Activated CD4-positive, alpha-beta T cell treated with anti-CD3 and anti-CD28 coated beads, Interleukin-2, amount 10 ng/mL, durations not matched to agents 24 days and 14 days (primary cell): ENCODE results near the gene PYGO1. TPM values are rescaled to one million over a fixed set of nuclear protein-coding genes. Genes with fewer than 3 reads are reported as not detected.

ENCODE experiments used
- DNase-seq: peaks from one replicate; pipeline ENCODE4 v3.0.0; 2022
- H3K27ac Mint-ChIP-seq: one replicate; pipeline ENCODE4 v1.8.0; 2022; ENCODE audit warnings: mild to moderate bottlenecking, mixed read lengths
- H3K27me3 Mint-ChIP-seq: one replicate; pipeline ENCODE4 v1.8.0; 2022; ENCODE audit warnings: mixed read lengths
- H3K36me3 Mint-ChIP-seq: one replicate; pipeline ENCODE4 v1.8.0; 2022; ENCODE audit warnings: low read depth, mild to moderate bottlenecking, mixed read lengths
- H3K4me1 Mint-ChIP-seq: one replicate; pipeline ENCODE4 v1.8.0; 2021; ENCODE audit warnings: mixed read lengths
- H3K4me3 Mint-ChIP-seq: one replicate; pipeline ENCODE4 v1.8.0; 2022; ENCODE audit warnings: mild to moderate bottlenecking, moderate library complexity, mixed read lengths
- H3K9me3 Mint-ChIP-seq: one replicate; pipeline ENCODE4 v1.8.0; 2021; ENCODE audit warnings: mixed read lengths
- intact Hi-C: fragments of 100-400 bp; cut with micrococcal nuclease; formaldehyde crosslinking; loops from one replicate; pipeline ENCODE4 v1.15.1; 2023
- total RNA-seq: library from RNA; stranded (reverse); gene quantifications from 2 replicates; pipeline ENCODE4 v1.2.3, GENCODE V29; 2022

PYGO1 gene
- total RNA-seq, 1 donor from 2014 or later = not detected

DNA sequence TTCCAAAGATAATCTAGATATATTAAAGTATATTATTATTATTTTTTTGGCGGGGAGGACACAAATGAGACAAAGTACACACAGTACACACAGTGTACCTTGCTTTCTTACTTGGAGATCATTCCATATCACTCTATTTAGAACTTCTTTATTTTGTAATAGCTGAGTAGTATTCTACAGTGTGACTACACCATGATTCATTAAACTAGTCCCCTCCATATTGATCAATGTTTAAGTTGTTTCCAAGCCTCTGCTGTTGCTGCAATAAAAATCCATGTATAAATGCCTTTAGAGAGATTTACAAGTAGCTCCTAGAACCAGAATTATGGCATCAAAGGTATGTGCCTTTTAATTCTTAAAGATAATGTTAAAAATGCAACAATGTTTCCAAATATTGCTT is 38.8 kb downstream of the PYGO1 start:
- intact Hi-C loops = no loop called here
- Mint-ChIP-seq H3K27me3 (peaks cover 10% of the 10 kb centered on the region), H3K4me1 (no peaks in the 10 kb centered on the region), H3K36me3 (no peaks in the 10 kb centered on the region), H3K4me3 (no peak overlapping the region), H3K9me3 (peaks cover under 1% of the 10 kb centered on the region), H3K27ac (no peak overlapping the region)
- DNase-seq = no peak

DNA sequence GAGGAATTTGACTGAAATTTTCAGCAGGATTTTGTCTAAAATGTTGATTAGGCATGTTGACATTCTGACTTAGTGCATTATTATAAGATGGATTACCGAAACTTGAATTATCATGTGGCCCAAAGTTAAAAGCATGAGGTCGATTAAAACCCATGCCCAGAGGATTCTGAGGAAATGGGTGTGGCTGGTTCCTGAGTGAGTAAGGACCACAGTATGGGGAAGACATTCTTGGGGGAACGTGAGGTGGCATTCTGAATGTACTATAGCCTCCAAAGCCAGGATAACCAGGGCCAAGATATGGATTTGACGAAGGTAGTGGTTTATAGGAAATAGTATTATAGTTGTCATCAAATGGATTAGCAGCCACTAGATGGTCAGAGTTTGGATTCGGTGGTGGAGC is 41.4 kb downstream of the PYGO1 start:
- intact Hi-C loops = no loop called here
- no peak for DNase-seq
- Mint-ChIP-seq H3K36me3 (no peaks in the 10 kb centered on the region), H3K4me1 (no peaks in the 10 kb centered on the region), H3K9me3 (no peaks in the 10 kb centered on the region), H3K27ac (no peak overlapping the region), H3K4me3 (no peak overlapping the region), H3K27me3 (peaks cover 18% of the 10 kb centered on the region)

DNA sequence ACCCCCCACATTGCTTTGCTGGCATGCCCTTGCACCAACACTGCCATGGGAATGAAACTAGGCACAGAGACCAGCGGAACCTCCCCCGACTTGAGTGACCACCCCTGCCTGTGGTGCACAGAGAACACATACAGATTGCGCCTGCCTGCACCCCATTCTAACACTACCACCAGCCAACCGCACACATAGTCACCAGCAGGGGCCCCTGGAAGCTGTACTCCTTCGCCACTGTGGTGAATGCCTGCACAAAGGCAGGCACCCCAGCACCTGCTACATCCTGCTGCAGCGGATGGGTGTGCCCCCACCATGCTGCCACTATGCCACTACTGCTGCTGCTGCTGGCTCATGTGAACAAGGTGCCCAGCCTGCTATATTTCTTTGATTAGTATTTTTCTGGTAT is 52.7 kb downstream of the PYGO1 start:
- Mint-ChIP-seq H3K4me3 (no peak overlapping the region), H3K27me3 (peaks cover 11% of the 10 kb centered on the region), H3K9me3 (no peaks in the 10 kb centered on the region), H3K4me1 (no peaks in the 10 kb centered on the region), H3K27ac (no peak overlapping the region), H3K36me3 (no peaks in the 10 kb centered on the region)
- no peak for DNase-seq
- intact Hi-C loops = no loop called here

DNA sequence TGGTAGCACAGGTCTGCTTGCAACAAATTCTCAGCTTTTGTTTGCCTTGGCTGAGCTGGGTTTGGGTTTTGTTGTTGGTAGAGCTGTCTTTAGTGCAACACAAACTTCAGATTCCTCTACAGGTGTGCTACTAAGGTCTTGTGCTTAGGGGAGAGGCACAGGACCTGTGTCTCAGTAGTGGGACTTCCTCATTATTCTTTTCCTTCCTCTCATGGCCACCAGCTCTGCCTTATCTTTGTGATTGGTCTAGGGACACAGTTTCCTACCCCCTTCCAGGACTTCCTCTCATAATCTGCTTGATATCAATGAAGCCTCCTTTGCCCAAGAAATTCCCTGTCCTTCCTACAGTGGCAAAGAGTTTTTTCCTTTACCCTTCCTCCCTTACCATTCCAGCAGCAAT is 55.2 kb downstream of the PYGO1 start:
- intact Hi-C loops = no loop called here
- Mint-ChIP-seq H3K27me3 (peaks cover 11% of the 10 kb centered on the region), H3K27ac (no peak overlapping the region), H3K9me3 (no peaks in the 10 kb centered on the region), H3K4me1 (no peaks in the 10 kb centered on the region), H3K4me3 (no peak overlapping the region), H3K36me3 (no peaks in the 10 kb centered on the region)
- no peak for DNase-seq

DNA sequence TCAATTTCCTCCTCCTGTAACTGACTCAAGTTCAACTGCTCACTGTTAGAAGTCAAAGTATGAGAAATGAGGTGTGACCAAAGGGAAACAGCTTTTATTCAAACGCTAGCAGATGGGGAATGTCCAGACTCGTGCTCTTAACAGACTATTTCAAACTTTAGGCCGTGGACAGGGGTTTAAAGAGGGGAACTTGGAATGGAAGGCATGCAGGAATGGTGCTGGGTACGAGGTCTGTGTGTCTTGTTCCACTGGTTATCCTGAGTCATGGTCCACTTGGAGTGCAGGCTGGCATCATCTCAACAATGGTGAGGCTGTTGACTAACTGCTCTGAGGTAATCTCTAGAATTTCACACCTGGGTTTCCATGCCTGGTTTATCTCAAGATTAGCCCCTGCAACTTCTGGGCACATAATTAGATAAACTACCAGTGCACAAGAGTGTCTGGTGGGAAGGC is 57.3 kb downstream of the PYGO1 start:
- Mint-ChIP-seq H3K27ac (no peak overlapping the region), H3K9me3 (no peaks in the 10 kb centered on the region), H3K36me3 (no peaks in the 10 kb centered on the region), H3K4me1 (no peaks in the 10 kb centered on the region), H3K4me3 (no peak overlapping the region), H3K27me3 (peaks cover 11% of the 10 kb centered on the region)
- intact Hi-C loops = no loop called here
- DNase-seq = no peak

DNA sequence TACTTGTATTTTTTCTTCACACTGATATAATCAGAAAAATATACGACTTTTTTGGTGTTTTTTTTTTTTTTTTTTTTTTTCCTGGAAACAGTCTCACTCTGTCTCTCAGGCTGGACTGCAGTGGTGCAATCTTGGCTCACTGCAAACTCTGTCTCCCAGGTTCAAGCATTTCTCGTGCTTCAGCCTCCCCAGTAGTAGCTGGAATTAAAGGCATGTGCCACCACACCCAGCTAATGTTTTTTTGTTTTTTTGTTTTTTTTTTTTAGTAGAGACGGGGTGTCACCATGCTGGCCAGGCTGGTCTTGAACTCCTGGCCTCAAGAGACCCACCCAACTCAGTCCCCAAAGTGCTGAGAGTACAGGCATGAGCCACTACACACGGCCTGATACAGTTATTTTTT is 59.3 kb downstream of the PYGO1 start:
- Mint-ChIP-seq H3K27me3 (peaks cover 20% of the 10 kb centered on the region), H3K4me3 (no peak overlapping the region), H3K36me3 (no peaks in the 10 kb centered on the region), H3K9me3 (no peaks in the 10 kb centered on the region), H3K27ac (no peak overlapping the region), H3K4me1 (no peaks in the 10 kb centered on the region)
- no peak for DNase-seq
- intact Hi-C loops = loop anchor here (5.0 kb wide), 1 partner anchor 113 kb away; no protein-coding TSS in a partner anchor

DNA sequence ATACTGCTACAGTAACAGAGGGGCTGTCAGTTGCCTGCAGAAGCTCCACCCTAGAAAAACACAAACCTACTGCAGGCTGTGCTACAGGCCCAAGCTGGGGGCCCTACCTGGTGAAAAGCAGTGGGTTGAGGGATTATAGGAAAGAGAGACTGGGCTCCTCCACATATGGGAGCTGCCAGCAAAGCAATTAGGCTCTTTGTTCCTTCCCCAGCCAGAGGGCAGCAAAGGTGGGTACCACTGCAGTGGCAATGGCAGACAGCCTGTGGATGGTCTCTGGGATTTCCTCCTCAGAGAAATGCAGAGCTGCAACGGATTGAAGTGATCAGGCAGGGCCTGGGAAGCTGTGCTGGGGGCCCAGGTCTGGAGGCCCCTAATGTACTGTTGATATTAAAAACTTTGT is 61.0 kb downstream of the PYGO1 start:
- Mint-ChIP-seq H3K4me1 (peaks cover 2% of the 10 kb centered on the region), H3K36me3 (no peaks in the 10 kb centered on the region), H3K27ac (no peak overlapping the region), H3K27me3 (peaks cover 29% of the 10 kb centered on the region), H3K9me3 (no peaks in the 10 kb centered on the region), H3K4me3 (no peak overlapping the region)
- intact Hi-C loops = loop anchor here (5.0 kb wide), 1 partner anchor 115 kb away; no protein-coding TSS in a partner anchor
- no peak for DNase-seq

DNA sequence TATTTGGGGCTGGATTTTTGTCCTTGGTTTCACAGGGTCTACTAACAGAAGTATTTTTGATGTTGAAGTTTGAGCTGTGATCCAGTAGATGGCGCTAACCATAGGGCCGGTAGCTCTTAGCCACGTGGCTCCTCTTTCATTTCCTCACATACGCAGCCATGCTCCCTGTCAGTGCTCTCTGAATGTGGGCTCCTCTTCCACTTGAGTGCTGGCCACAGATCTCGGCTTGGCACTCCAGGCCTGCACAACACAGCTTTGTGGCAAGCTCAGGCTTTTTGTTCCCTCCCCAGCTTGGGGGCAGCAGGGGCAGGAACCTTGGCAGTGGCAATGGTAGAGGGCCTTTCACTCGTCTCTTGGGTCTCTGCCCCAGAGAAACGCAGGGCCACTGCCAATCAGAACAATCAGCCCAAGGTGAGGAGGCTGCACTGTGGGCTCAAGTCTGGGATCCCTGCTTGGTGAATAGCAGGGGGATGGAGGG is 61.5 kb downstream of the PYGO1 start:
- Mint-ChIP-seq H3K4me3 (no peak overlapping the region), H3K27ac (no peak overlapping the region), H3K36me3 (no peaks in the 10 kb centered on the region), H3K27me3 (peaks cover 35% of the 10 kb centered on the region), H3K4me1 (peaks cover 2% of the 10 kb centered on the region), H3K9me3 (no peaks in the 10 kb centered on the region)
- intact Hi-C loops = loop anchor here (5.0 kb wide), 1 partner anchor 116 kb away; no protein-coding TSS in a partner anchor
- DNase-seq = peak; percentile 64

DNA sequence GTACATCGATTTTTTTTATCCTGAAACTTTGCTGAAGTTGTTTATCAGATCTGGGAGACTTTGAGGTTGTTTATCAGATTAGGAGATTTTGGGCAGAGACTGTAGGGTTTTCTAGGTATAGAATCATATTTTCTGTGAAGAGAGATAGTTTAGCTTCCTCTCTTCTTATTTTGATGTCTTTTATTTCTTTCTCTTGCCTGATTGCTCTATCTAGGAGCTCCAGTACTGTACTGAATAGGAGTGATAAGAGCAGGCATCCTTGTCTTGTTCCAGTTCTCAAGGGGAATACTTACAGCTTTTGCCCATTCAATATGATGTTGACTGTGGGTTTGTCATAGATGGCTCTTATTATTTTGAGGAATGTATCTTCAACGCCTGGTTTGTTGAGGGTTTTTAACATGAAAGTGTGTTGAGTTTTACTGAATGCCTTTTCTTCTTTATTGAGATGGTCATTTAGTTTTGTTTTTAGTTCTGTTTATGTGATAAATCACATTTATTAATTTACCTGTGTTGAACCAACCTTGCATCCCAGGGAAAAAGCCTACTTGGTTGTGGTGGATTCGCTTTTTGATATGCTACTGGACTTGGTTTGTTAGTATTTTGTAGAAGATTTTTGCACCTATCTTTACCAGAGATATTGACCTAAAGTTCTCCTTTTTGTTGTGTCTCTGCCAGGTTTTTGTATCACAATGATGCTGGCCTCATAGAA is 65.2 kb downstream of the PYGO1 start:
- Mint-ChIP-seq H3K4me3 (no peak overlapping the region), H3K4me1 (peaks cover 2% of the 10 kb centered on the region), H3K36me3 (no peaks in the 10 kb centered on the region), H3K27me3 (peaks cover 37% of the 10 kb centered on the region), H3K27ac (no peak overlapping the region), H3K9me3 (no peaks in the 10 kb centered on the region)
- DNase-seq = no peak
- intact Hi-C loops = no loop called here

DNA sequence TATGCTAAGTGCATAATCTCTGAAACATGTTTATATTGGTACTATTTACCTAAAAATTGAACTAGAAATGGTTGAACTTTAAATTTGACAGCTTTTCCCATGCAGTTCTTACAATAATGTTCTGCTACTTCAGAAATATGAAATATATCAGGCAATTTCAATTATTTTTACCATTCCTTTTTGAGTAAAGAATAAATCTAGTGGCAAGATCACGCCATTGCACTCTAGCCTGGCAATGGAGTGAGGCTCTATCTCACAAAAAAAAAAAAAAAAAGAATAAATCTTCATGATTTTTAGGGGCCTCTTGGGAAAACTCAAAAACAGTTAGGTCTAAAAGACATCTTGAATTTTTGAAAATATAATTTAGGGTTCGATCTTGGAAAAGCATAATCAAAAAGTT is 69.5 kb downstream of the PYGO1 start:
- intact Hi-C loops = no loop called here
- H3K27ac Mint-ChIP-seq = no peak overlapping the region
- no peak overlapping the region for H3K4me3 Mint-ChIP-seq
- no peaks in the 10 kb centered on the region for H3K36me3 Mint-ChIP-seq
- H3K9me3 Mint-ChIP-seq = no peaks in the 10 kb centered on the region
- no peak for DNase-seq
- H3K4me1 Mint-ChIP-seq = peaks cover 2% of the 10 kb centered on the region
- peaks cover 26% of the 10 kb centered on the region for H3K27me3 Mint-ChIP-seq

DNA sequence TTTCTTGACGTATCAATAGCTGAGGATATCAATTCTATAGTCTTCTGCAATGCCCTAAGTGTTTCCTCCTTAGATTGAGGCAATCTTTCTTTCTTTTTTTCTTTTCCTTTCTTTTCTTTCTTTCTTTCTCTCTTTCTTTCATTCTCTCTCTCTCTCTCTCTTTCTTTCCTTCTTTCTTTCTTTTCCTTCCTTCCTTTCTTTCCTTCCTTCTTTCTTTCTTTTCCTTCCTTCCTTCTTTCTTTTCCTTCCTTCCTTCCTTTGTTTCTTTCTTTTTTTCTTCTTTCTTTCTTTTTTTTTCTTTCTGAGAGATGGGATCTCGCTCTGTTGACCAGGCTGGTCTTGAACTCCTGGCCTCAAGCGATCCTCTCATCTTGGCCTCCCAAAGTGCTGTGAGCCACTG is 70.1 kb downstream of the PYGO1 start:
- Mint-ChIP-seq H3K27me3 (peaks cover 20% of the 10 kb centered on the region), H3K4me3 (no peak overlapping the region), H3K4me1 (peaks cover 2% of the 10 kb centered on the region)

DNA sequence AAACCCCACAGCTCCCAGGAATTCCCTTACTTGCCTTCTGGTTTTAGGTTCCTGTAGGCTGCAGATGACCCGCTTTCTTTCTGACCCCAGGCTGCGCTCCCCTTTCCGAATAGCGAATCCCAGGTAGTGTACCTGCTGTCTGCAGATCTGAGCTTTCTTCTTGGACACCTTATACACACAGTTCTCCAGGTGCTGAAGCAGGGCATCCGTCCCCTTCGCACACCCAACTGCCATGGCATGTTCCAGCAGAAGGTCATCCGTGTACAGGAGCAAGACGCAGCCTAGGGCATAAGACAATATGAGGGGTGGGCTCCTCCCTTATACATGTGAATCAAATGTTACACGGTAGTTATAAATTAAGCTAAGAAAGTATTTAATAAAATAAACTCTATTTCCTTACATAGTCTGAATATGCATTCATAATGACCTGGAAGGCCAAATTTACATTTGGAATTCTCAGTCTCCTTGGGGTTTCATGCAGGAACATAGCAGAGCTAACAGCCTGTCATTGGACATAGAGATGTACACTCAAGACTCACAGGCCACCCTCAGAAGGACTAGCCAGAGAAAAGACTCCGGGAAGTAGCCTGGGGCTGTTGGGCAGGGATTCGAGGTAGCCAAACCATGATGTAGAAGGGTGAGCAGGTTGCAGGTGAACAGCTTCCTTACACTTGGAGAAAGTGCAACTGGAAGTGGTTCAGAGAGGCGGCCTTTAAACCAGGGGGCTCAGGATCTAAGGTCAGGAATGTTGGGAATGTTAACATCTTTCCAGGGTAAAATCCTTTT is 72.0 kb downstream of the PYGO1 start:
- H3K4me1 Mint-ChIP-seq = no peaks in the 10 kb centered on the region
- H3K9me3 Mint-ChIP-seq = no peaks in the 10 kb centered on the region
- no peak for DNase-seq

More for the DNA sequence above, 70.1 kb downstream of the PYGO1 start:
- DNase-seq = no peak
- H3K9me3 Mint-ChIP-seq = no peaks in the 10 kb centered on the region
- intact Hi-C loops = no loop called here
- no peak overlapping the region for H3K27ac Mint-ChIP-seq
- no peaks in the 10 kb centered on the region for H3K36me3 Mint-ChIP-seq

DNA sequence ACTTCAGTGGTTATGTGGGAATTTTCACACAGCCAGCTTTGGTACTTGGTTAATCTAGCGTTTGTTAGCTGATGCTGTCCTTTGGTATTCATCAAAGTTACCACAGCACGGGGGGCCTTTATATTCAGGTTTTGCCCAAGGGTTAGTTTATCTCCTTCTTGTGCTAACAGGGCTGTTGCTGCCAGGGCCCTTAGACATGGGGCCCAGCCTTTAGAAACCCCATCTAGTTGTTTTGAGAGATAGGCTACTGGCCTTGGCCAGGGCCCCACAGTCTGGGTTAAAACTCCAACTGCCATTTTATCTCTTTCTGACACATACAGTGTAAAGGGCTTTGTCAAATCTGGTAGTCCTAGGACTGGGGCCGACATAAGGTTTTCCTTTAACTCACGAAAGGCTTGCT is 72.7 kb downstream of the PYGO1 start:
- H3K9me3 Mint-ChIP-seq = no peaks in the 10 kb centered on the region
- DNase-seq = no peak
- no peak overlapping the region for H3K27ac Mint-ChIP-seq
- no peak overlapping the region for H3K4me3 Mint-ChIP-seq
- H3K4me1 Mint-ChIP-seq = no peaks in the 10 kb centered on the region
- no peaks in the 10 kb centered on the region for H3K36me3 Mint-ChIP-seq
- H3K27me3 Mint-ChIP-seq = peaks cover 6% of the 10 kb centered on the region
- intact Hi-C loops = no loop called here

More for the DNA sequence above, 72.0 kb downstream of the PYGO1 start:
- H3K36me3 Mint-ChIP-seq = no peaks in the 10 kb centered on the region
- H3K27me3 Mint-ChIP-seq = peaks cover 6% of the 10 kb centered on the region
- no peak overlapping the region for H3K4me3 Mint-ChIP-seq
- intact Hi-C loops = no loop called here
- no peak overlapping the region for H3K27ac Mint-ChIP-seq

DNA sequence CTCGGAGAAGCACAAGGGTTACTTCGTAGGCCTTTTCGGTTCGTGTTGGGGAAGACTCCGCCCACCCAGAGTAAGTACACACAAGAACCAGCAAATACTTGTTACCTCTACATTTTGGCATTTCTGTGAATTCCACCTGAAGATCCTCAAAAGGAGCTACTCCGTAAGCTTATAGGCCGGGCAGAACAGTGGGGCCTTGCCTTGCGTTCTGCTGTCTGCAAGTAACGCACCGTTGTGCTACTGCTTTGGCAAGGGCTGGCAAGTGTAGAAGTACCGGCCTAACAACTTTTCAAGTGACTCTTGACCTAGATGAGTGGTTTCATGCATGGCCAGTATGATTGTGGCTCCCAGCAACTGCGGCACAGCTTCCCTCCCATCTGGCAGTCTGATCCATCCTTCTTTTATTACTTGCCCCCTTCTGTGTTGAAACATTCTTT is 73.7 kb downstream of the PYGO1 start:
- Mint-ChIP-seq H3K4me3 (no peak overlapping the region), H3K27me3 (peaks cover 2% of the 10 kb centered on the region), H3K4me1 (no peaks in the 10 kb centered on the region), H3K9me3 (no peaks in the 10 kb centered on the region), H3K27ac (no peak overlapping the region), H3K36me3 (no peaks in the 10 kb centered on the region)
- DNase-seq = no peak
- intact Hi-C loops = no loop called here
